ENCODE measurements around the gene THSD4.
"Not testable (repeated sequence)": the region's sequence is repeated elsewhere in the genome, so short reads cannot be mapped to it uniquely, and the experiment has no call there.

The THSD4 gene

GRCh38 chr15:71715914-71716313, 600.6 kb downstream of the THSD4 start:
- no peak for DNase-seq (ENCODE audit: low read depth in 2 of 2)

- DNase-seq (ENCODE audit: low read depth in 2 of 2): no peak
Observed at GRCh38 chr15:71716990-71717389, 601.7 kb downstream of the THSD4 start.

GRCh38 chr15:71718116-71718910, 603.0 kb downstream of the THSD4 start:
- no peak for DNase-seq (ENCODE audit: low read depth in 2 of 2)

- DNase-seq (ENCODE audit: low read depth in 2 of 2): no peak
Observed at GRCh38 chr15:71723344-71723743, 608.1 kb downstream of the THSD4 start.

- not testable (repeated sequence) for DNase-seq (ENCODE audit: low read depth in 2 of 2)
Observed at GRCh38 chr15:71725207-71725955, 610.1 kb downstream of the THSD4 start.

GRCh38 chr15:71728881-71729280, 613.6 kb downstream of the THSD4 start:
- no peak for DNase-seq (ENCODE audit: low read depth in 2 of 2)

- DNase-seq (ENCODE audit: low read depth in 2 of 2): no peak
Observed at GRCh38 chr15:71729319-71729718, 614.0 kb downstream of the THSD4 start.

GRCh38 chr15:71730277-71731144, 615.2 kb downstream of the THSD4 start:
- peak in 1 of 2 experiments; percentile 23 for DNase-seq (ENCODE audit: low read depth in 2 of 2)

- DNase-seq (ENCODE audit: low read depth in 2 of 2): no peak
Observed at GRCh38 chr15:71732636-71733035, 617.4 kb downstream of the THSD4 start.

- no peak for DNase-seq (ENCODE audit: low read depth in 2 of 2)
Observed at GRCh38 chr15:71733122-71733521, 617.9 kb downstream of the THSD4 start.

- no peak for DNase-seq (ENCODE audit: low read depth in 2 of 2)
Observed at GRCh38 chr15:71734709-71735384, 619.6 kb downstream of the THSD4 start.

- no peak for DNase-seq (ENCODE audit: low read depth in 2 of 2)
Observed at GRCh38 chr15:71735385-71735757, 620.1 kb downstream of the THSD4 start.

- DNase-seq (ENCODE audit: low read depth in 2 of 2): no peak
Observed at GRCh38 chr15:71736286-71736947, 621.1 kb downstream of the THSD4 start.

GRCh38 chr15:71737761-71738160, 622.5 kb downstream of the THSD4 start:
- no peak for DNase-seq (ENCODE audit: low read depth in 2 of 2)

GRCh38 chr15:71739355-71739754, 624.1 kb downstream of the THSD4 start:
- no peak for DNase-seq (ENCODE audit: low read depth in 2 of 2)

GRCh38 chr15:71742964-71743363, 627.7 kb downstream of the THSD4 start:
- no peak for DNase-seq (ENCODE audit: low read depth in 2 of 2)

- no peak for DNase-seq (ENCODE audit: low read depth in 2 of 2)
Observed at GRCh38 chr15:71743861-71744382, 628.7 kb downstream of the THSD4 start.

- DNase-seq (ENCODE audit: low read depth in 2 of 2): no peak
Observed at GRCh38 chr15:71746719-71747118, 631.4 kb downstream of the THSD4 start.

- no peak for DNase-seq (ENCODE audit: low read depth in 2 of 2)
Observed at GRCh38 chr15:71747128-71748083, 632.1 kb downstream of the THSD4 start.

GRCh38 chr15:71748293-71748718, 633.0 kb downstream of the THSD4 start:
- no peak for DNase-seq (ENCODE audit: low read depth in 2 of 2)

Measured in fibroblast of skin of left biceps (primary cell).